Left hindlimb (tissue), 1 donor: ENCODE results near the gene HECW1.
"Not testable (repeated sequence)": the region's sequence is repeated elsewhere in the genome, so short reads cannot be mapped to it uniquely, and the experiment has no call there.

Experiments
- DNase-seq: peaks from one replicate; pipeline ENCODE4 v3.0.0-alpha.2; 2018

Gene HECW1

DNA sequence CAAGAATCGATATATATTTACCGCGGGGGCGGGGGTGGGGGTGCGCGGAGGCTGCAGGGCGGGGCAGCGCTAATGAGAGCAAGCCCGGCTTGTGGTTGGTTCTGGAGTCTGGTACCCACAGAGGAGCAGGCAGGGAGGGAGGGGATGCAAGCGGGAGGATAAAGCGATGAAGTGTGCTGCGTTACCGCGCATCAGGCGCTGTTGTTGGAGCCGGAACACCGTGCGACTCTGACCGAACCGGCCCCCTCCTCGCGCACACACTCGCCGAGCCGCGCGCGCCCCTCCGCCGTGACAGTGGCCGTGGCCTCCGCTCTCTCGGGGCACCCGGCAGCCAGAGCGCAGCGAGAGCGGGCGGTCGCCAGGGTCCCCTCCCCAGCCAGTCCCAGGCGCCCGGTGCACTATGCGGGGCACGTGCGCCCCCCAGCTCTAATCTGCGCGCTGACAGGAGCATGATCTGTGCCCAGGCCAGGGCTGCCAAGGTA is at the start of gene HECW1:
TSS of gene HECW1 (plus strand) at position 189 of the 482 bp plus-strand sequence. CDS start 131,259 bp downstream, outside the sequence.
- DNase-seq: peak; percentile 25

DNA sequence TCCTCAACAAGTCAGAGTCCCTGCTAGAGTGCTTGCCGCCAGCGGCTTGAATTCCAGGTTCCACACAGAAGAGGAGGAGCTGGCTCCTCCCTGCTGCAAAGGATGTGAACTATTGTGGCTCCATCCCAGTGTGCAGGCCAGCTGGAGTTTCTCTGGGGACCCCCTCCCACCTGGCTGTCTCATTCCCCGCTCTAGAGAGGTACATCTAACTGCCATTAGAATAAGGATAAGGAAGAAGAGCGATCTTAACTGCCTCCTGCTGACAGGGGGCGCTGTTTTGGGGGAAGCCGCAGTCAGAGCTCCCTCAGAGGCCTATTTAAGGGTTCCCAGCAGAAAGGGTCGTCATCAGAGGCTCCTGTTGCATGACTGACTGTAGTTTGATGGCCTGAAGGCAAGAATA is 40.8 kb upstream of the HECW1 start:
- no peak for DNase-seq

DNA sequence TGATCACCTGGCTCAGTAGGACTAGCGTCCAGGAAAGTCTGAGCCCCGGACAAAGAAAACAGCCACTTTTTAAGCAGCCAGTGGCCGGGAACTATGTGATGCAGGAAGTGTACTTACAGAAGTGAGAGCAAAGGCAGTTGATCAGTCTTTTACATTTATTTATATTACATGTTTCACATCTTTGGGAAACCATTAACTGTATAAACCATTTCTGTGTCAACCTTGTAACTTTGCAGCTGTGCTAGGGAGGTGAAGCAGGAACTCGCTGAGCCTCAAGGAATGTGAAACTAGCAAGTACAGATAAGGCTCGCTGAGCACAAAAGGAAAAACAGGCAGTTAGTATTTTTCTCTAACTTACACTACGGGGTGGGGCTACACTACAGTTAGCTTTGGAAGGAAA is 39.9 kb upstream of the HECW1 start:
- DNase-seq: no peak

DNA sequence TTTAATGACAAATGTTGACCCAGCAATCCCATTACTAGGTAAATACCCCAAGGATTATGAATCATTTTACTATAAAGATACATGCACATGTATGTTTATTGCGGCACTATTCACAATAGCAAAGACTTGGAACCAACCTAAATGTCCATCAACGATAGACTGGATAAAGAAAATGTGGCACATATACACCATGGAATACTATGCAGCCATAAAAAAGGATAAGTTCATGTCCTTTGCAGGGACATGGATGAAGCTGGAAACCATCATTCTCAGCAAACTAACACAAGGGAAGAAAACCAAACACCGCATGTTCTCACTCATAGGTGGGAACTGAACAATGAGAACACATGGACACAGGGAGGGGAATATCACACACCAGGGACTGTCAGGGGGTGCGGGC is 38.6 kb upstream of the HECW1 start:
- not testable (repeated sequence) for DNase-seq

DNA sequence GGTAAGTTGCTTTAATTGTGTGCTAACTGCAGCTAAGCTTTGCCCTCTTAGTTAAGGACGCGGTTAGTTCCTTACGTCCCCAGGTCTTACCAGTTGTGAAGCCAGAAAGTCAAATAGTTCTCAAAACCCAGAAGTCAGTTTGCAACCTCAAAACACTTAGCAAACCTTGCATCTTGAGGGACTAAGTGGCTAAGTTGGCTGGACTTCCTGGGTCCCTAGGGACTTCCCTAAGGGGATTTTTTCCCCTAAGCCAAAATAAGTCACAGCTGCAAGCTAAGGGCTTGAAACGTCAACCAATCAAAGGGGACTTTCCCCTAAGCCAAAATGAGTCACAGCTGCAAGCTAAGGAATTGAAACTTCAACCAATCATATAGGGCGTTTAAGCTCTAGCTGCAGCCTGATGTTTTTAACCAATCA is 36.2 kb upstream of the HECW1 start:
- DNase-seq: no peak

DNA sequence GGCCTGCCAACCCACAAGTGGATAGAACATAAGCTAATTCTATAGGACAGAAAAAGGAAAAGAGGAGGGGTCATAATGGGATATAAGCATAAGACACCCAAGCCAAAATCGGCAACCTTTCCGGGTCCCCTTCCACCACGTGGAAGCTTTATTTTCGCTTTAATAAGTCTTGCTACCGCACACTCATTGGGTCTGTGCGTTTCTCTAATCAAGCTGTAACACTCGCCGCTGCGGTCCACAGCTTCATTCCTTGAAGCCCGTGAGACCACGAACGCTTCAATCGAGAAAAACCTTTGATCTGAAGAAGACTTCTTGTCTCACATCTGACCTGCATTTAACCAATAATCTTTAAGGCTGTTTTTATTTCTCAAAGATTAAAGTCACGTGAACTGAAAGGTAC is 35.8 kb upstream of the HECW1 start:
- no peak for DNase-seq

DNA sequence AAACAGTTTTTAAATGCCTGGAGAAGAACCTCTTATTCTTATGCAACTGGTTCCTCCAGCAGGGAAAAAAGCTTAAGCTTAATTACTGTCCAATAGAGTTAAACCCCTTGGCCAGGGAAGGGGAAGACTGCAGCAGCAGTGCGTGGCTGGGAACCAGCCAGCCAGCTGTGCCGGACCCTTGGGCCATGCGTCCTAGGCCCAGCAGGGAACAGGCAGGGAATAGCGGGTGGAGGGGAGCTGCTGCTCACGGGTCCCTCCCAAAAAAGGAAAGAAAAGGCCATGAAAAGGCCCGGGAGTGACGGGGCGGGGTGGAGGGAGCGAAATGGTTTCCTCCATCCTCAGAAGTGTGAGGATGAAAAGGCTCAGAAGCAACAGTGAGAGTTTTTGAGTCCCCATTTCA is 35.2 kb upstream of the HECW1 start:
- DNase-seq: no peak

DNA sequence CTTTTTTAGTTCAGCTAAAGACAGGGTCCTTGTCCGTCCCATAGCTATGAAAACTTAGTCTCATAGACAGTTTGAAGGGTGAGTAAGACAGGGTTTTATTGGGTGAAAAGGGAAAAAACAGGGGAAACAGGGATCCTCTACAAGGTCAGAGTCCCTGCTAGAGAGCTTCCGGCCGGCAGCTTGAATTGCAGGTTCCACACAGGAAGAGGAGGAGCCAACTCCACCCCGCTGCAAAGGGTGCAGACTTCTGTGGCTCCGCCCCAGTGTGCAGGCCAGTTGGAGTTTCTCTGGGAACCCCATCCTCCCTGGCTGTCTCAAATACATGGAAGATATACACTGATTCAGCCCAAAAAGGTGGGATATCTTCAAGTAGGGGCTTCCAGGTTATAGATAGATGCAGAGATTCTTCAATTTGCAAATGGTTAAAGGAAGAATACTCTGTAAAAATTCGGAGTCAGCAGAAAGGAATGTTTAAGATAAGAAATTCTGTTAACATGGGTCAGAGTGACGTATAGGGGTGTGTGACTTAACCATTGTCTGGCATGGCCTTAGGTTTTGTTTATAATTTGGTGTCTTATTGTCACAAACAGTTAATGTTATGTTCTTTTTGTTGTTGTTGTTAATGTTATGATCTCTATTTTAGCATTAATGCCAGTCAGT is 34.6 kb upstream of the HECW1 start:
- no peak for DNase-seq

DNA sequence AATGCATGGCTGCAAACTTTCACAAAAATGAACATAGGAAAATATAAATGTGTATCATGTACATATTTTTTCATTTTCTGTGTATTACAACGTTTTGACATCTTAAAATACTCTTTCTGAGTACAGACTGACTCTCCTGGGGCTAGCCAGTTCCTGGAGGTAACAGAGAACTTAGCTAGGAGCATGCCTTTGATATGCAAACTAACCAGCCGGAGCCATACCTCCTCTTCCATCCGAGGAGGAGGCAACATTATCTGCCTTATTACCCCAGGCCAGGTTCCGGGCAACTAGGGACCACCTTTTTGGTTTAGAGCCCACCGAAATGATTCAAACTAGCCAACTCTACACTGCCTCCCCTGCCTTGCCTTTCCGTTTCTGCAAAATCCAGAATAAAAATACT is 33.7 kb upstream of the HECW1 start:
- DNase-seq: no peak

DNA sequence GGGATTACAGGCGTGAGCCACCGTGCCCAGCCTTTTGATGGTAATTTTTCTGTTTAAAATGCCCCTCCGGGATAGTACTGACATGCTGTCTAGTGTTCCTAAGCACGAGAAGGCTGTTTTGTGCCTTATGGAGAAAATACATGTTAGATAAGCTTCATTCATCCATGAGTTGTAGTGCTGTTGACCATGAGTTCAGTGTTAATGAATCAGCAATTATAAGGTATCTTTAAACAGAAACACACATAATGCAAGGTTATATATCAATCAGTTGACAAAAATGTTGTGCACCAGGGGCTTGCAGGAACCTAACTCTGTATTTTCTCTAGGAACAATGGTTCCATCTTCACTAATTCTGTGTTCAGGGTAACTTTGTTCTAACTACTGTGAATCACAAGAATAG is 30.8 kb upstream of the HECW1 start:
- DNase-seq: no peak

DNA sequence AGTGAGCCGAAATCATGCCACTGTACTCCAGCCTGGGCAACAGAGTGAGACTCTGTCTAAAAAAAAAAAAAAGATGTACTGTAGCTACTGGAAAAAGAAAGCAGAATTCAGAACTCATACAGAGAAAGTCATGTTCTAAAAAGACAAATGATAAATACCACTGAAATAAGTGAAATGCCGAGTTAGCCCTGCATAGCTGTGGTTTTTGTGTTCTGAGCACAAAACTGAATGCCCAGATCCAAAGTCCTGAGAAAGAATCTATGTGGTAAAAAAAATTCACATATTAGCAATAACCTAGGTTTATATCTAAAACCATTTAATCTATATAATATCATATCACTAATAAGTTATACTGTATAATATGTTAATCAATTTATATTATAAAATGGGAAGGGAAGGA is 29.3 kb upstream of the HECW1 start:
- DNase-seq: no peak

DNA sequence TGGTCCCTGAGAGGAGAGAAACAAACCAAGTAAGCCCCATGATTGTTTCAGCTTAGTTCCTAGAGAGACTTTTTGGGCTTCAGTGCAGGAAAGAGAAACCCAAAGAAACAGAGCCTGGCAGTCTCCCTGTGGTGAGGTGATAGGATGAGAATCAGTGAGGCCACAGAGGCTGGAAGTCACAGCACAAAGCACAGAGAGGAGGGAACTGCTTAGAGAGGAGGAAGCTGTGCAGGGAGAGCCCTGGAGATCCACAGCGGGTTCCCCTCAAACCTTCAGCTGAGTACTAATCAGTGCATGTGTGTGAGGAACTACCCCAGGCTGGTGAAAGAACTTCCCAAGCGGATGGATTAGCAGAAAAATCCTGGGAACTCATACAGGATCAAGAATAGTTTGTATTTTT is 27.4 kb upstream of the HECW1 start:
- DNase-seq: no peak

DNA sequence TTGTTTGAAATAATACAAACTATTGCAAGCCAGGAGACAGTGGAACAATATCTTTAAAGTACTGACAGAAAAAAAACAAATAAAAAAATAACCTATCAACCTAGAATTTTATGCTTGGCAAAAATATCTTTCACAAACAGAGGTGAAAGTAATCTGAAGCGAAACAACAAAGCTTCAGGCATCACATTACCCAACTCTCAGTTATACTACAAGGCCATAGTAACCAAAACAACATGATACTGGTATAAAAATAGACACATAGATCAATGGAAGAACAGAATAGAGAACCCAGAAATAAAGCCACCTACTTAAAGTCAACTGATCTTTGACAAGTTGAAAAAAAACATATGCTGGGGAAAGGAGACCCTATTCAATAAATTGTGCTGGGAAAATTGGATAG is 26.5 kb upstream of the HECW1 start:
- DNase-seq: no peak

DNA sequence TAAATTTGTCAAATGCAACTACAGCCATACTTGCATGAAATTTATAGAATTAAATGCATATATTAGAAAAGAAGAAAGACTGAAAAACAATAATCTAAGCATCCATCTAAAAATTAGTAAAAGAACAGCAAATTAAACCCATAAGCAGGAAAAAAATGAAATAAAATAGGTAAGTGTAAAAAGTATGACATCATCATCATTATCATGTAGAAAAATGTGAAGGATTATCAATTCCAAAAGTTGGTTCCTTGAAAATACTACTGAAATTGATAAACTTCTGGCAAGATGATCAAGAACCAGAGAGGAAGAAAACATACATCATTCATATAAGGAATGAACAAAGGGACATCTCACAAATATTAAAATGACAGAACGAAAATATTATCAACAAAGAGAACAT is 19.6 kb upstream of the HECW1 start:
- no peak for DNase-seq

DNA sequence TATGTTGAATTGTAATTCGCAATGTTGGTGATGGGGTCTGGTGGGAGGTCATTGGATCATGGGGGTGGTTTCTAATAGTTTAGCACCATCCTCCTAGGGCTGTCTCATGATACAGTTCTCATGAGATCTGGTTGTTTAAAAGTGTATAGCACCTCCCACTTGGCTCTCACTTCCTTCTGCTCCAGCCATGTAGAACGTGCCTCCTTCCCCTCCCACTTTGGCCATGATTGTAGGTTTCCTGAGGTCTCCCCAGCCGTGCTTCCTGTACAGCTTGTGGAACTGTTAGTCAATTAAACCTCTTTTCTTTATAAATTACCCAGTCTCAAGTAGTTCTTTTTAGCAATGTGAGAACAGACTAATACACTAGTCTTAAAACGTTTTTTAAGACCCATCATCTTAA is 15.6 kb upstream of the HECW1 start:
- DNase-seq: no peak

DNA sequence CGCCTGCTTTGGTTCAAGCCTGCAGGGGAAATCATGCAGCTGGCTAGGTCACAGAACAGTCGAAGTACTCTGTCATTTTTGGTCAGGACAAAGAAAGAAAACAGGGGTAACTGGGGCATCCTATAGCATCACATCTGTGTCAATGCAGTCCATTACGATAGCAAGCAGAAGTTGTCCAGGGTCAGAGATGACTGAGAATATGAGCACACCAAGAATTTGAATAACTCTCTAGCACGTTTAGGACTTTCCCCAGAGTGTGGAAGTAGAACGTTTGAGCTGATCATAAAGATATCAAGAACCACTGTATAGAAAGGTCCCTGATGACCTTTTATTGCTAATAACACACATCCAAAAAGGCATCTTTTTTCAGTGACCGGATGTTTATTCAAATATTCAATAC is 12.7 kb upstream of the HECW1 start:
- DNase-seq: no peak

DNA sequence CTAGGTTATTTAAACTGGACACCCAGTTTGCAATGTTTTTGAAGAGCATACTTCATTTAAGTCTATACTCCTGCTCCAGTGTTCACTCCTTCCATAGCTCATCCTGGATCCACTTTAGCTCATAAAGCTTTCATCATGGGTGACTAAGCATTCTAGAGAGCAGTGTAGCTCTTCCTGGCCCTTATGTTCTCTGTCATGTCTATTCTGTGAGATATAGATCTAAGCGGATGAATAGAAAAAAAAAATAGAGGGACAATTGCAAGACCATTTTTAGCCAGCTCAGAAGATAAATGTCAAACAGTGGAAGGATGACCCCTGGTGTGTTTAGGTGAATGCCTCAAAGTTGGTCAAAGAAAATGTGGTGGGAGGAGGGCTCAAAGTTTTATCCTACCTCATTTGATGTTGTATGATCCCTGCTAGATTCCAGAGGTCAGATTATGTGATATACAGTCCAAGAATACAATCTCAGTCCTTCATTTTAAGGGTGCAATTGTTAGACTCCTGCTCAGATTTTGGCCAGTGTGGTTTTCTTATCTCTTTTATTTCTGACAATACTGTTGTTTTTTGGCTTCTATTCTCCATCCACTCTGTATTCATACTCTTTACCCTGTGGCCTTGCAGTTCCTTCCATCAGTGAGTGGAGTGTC is 7.5 kb upstream of the HECW1 start:
- DNase-seq: no peak

DNA sequence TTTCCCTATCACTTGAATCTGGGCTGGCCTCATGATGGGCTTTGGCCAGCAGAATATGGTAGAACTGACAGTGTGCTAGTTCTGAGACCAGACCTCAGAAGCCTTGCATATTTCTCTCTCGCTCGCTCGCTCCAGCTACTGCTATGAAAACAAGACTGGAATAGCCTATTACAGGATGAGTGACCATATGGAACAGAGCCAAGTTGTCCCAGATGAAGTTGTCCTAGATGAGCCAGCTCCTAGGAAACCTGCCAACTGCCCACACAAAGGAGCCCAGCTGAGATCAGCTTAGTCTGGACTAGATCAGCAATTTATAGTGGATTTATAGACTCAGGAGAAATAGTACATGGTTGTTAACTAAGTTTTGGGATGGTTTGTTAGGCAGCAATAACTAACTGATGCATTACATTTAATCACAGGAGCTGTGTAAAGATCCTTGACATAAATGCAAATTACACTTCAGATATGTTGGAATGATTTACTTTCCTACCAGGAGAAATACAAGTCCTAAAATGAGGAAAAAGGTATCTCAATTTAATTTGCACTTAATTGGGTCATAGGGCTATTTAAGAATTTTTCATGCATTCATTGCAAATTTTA is 6.8 kb upstream of the HECW1 start:
- no peak for DNase-seq

DNA sequence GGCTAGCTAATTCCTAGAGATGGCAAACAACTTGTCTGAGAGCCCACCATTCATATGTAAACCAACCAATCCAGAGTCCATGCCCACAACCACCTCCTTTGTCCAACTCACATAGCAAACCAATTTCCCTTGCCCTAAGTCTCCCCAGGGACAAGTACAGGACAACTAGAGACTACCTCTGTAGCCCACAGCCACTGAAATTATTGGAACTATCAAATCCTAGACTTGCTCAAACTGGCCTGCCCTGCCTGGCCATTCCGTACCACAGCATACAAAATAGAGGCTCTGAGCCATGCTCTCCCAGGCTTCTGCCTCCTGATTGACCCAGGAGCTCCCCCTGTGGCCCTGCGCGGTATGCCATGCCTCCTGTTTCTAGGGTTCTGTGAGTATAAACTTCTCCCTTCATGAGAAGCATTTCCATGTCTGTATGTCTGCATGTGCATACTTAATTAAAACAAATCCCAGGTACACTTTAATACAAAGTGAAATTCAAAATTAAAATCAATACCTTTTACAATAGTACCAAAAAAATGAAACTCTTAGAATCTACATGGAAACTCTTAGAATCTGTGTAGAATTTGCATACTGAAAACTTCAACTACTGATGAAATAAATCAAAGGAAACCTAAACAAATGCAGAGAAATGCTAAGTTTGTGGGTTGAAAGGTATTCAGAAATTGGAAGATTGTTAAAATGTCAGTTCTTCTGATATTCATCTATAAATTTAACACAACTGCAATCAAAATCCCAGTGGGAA is 4.0 kb upstream of the HECW1 start:
- DNase-seq: peak; percentile 60

DNA sequence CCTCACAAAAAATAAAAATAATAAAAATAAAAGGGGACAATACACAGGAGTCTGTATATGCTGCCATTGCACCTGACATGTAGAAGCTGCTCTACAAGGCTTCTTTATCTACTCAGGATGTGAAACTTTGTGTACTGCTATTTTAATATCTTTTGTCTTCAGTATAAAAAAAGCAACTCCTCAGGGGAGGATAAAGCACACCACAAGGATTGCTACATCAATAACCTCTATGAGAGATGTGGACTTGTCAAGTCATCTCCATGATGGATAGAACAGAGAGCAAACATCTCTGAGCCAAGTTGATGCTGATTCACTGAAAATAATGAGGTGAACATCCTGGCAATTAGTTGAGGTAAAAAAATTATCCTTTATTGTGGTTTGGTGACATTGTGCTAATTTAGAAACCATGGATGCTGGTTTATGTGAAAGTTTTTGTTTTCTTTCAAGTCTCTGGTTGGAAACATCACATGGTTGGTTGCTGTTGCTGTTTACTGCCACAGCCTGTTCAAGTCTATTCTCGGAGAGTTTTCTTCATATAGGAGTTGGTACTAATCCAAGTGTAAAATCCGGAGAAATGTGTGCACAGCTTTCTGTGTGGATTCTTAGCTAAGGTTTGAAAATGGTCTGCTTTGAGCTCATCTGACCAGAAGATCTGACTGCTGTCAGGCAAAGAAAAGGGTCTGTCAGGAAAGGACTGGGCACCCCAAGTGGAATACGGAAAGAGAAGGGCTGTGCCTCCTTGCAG is 1.5 kb upstream of the HECW1 start:
- DNase-seq: peak; percentile 31

DNA sequence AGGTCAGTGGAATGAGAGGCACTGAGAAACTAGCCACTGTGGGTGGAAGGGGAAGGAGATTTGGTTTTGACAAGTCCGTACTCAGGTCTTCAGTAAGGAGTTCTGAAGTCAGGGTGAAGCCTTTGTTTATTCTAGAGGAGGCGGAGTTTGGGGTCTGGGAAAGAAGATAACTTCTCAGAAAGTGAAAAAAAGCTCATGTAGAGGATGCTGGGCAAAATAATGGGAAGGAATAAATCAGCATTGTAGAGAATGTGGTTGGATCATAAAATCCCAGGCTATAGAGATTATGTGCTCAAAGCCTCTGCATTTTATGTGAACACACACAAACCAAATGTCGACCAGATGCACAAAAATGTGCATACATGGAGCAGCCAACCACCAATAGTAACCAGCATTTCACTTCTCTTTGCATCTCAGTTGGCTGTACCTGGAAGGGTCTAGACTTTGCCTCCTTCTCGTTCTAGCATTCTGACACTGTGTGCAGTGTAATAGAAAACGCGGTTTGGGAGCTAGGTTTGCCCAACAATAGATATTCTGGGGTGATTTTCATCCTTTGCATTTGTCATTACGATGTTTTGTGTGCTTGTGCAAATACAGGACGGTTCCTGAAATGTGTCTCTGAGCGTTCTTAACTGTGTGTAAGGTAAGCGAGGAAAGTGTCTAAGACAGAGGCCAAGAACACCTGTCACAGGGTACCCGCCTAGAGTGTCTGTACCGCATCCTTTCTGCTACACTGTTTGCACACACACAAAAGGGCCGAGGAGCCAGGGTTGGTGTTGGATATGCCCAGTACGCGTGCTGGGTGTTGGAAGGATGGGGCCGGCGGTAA is 603 bp upstream of the HECW1 start:
- no peak for DNase-seq
